Bladder microvascular endothelial cell (primary cell): ENCODE measurements around the gene MPDZ. TPM values are rescaled to one million over a fixed set of nuclear protein-coding genes. Genes with fewer than 3 reads are reported as not detected.

Experiments used
- total RNA-seq: library from RNA; depleted of rRNA; stranded (reverse); fragments of >200 nt; gene quantifications from 2 replicates; pipeline ENCODE4 v1.2.3, GENCODE V29; 2014

Gene MPDZ
- total RNA-seq = 63.6 and 128 TPM in 2 replicates

GRCh38 chr9:13279284-13280141, at the start of gene MPDZ:
Gene MPDZ (minus strand): TSS chr9:13279692. CDS start chr9:13250315, 29,377 bp downstream.

